Measurements from ENCODE around the gene ARTN.

- TF ChIP-seq CTCF (IDR thresholded peaks at IDR 0.05) (peak in 1 of 7 experiments; percentile 2), POLR2A (IDR thresholded peaks at IDR 0.05) (peak; percentile 44 to 69 (median 66))
These were observed 2.3 kb downstream of the ARTN start for GRCh38 chr1:43935711-43936427.
